HepG2 (cell line): ENCODE measurements around the gene FGGY. TPM values are rescaled to one million over a fixed set of nuclear protein-coding genes. Genes with fewer than 3 reads are reported as not detected.

Experiments
- CC2D1A ChIP-seq: sonication (generic); formaldehyde crosslinking; IDR thresholded peaks from 2 replicates; pipeline ENCODE4 v1.8.1; 2023; ENCODE audit warnings: mild to moderate bottlenecking, missing genetic modification reagents
- FOXK2 ChIP-seq: fragments of 450-650 bp; IDR thresholded peaks from 2 replicates; pipeline ENCODE4 v1.6.1; 2016
- HDAC2 ChIP-seq: sonication (generic); formaldehyde crosslinking; IDR thresholded peaks from 2 replicates; pipeline ENCODE4 v1.4.0; 2020; ENCODE audit warnings: missing genetic modification reagents
- KMT2B ChIP-seq: IDR thresholded peaks from 2 replicates; pipeline ENCODE4 v1.6.1; 2016; ENCODE audit warnings: missing genetic modification reagents, missing compliant biosample characterization
- NR1H2 ChIP-seq: sonication (generic); formaldehyde crosslinking; IDR thresholded peaks from 2 replicates; pipeline ENCODE4 v1.8.1; 2022; ENCODE audit warnings: low read depth, missing genetic modification reagents, borderline replicate concordance
- NR2F6 ChIP-seq, 2 experiments: IDR thresholded peaks; 2 replicates each; pipeline ENCODE4 v1.6.1; 2016; ENCODE audit warnings: antibody characterized with exemption in 1 of 2, mild to moderate bottlenecking in 1 of 2
- TBP ChIP-seq: sonication (generic); formaldehyde crosslinking; IDR thresholded peaks from 2 replicates; pipeline ENCODE4 v1.5.0; 2020; ENCODE audit warnings: missing genetic modification reagents
- TFE3 ChIP-seq: IDR thresholded peaks from 2 replicates; pipeline ENCODE4 v1.6.1; 2016
- ZBTB7B ChIP-seq: sonication (generic); formaldehyde crosslinking; IDR thresholded peaks from 2 replicates; pipeline ENCODE4 v1.4.0; 2020; ENCODE audit warnings: missing genetic modification reagents
- ZNF251 ChIP-seq: sonication (generic); formaldehyde crosslinking; IDR thresholded peaks from 2 replicates; pipeline ENCODE4 v1.9.0; 2021; ENCODE audit warnings: mild to moderate bottlenecking, missing genetic modification reagents
- ZNF549 ChIP-seq: sonication (generic); formaldehyde crosslinking; IDR thresholded peaks from 2 replicates; pipeline ENCODE4 v1.5.0; 2020; ENCODE audit warnings: missing genetic modification reagents
- ZNF558 ChIP-seq: sonication (generic); formaldehyde crosslinking; IDR thresholded peaks from 2 replicates; pipeline ENCODE4 v1.9.0; 2022; ENCODE audit warnings: mild to moderate bottlenecking, missing genetic modification reagents, borderline replicate concordance
- ZNF644 ChIP-seq: IDR thresholded peaks from 2 replicates; pipeline ENCODE4 v1.6.1; 2016; ENCODE audit warnings: low read depth
- ZNF772 ChIP-seq: sonication (generic); formaldehyde crosslinking; IDR thresholded peaks from 2 replicates; pipeline ENCODE4 v1.5.0; 2020; ENCODE audit warnings: mild to moderate bottlenecking, missing genetic modification reagents
- ZSCAN20 ChIP-seq: sonication (generic); formaldehyde crosslinking; IDR thresholded peaks from 2 replicates; pipeline ENCODE4 v1.4.0; 2020; ENCODE audit warnings: missing genetic modification reagents, mild to moderate bottlenecking, borderline replicate concordance
- ZSCAN30 ChIP-seq: sonication (generic); formaldehyde crosslinking; IDR thresholded peaks from 2 replicates; pipeline ENCODE4 v1.5.0; 2020; ENCODE audit warnings: mild to moderate bottlenecking, missing genetic modification reagents
- polyA plus RNA-seq, 8 experiments: library from polyadenylated mRNA; depleted of rRNA in 3 of 8; stranded (reverse) in 7 of 8; unstranded in 1 of 8; fragments of >200 nt; fragmentation: Illumina TruSeq in 4 of 8; extraction: Trizol in 4 of 8; gene quantifications; 2 replicates each; pipeline versions ENCODE4 v1.2.1 to v1.2.3, GENCODE V29; 2011 to 2016; ENCODE audit warnings: low read depth in 4 of 8, missing spikeins in 1 of 8, mixed read lengths in 1 of 8; ENCODE audit not compliant: insufficient read depth in 1 of 8
- total RNA-seq, 5 experiments: library from RNA; depleted of rRNA; stranded (reverse); fragments of >200 nt; fragmentation: Illumina TruSeq; extraction: Trizol; gene quantifications; 2 replicates each; pipeline ENCODE4 v1.2.3, GENCODE V29; 2016; ENCODE audit warnings: low read depth in 1 of 5
- TF ChIP-seq, protein P1 (sequence below): sonication (generic); formaldehyde crosslinking; IDR thresholded peaks from 2 replicates; pipeline ENCODE4 v1.5.0; 2020; ENCODE audit warnings: mild to moderate bottlenecking, missing genetic modification reagents
- TF ChIP-seq, protein P2 (sequence below): IDR thresholded peaks from 2 replicates; pipeline ENCODE4 v1.6.1; 2016; ENCODE audit warnings: mild to moderate bottlenecking, missing biosample characterization, missing genetic modification reagents
- TF ChIP-seq, protein P3 (sequence below): sonication (generic); IDR thresholded peaks from 2 replicates; pipeline ENCODE4 v1.6.1; 2016; ENCODE audit warnings: low read depth, borderline replicate concordance
- TF ChIP-seq, protein P4 (sequence below): sonication (generic); formaldehyde crosslinking; IDR thresholded peaks from 2 replicates; pipeline ENCODE4 v1.5.1; 2020; ENCODE audit warnings: missing genetic modification reagents, mild to moderate bottlenecking, borderline replicate concordance

Gene FGGY
- total and polyA plus RNA-seq, 2 of the 13 experiments (the other 11 are each of a cell fraction or from before 2014, with no cell fraction given), result 15.7 to 27.5 TPM

GRCh38 chr1:59511476-59512465 is 214.9 kb downstream of the FGGY start (continued):
- TF ChIP-seq TFE3 (CRISPR knock-in tag) (0 out of 2 replicates have a peak, but pooled peaks have one; percentile 32), ZNF558 (CRISPR knock-in tag) (no peak), ZSCAN20 (CRISPR knock-in tag) (no peak), TBP (CRISPR knock-in tag) (no peak), CC2D1A (CRISPR knock-in tag) (no peak), ZBTB7B (CRISPR knock-in tag) (peak; percentile 70; the same call in 1 of the 2 replicates), ZNF644 (CRISPR knock-in tag) (peak; percentile 75; the same call in 1 of the 2 replicates), ZSCAN30 (CRISPR knock-in tag) (no peak), FOXK2 (no peak), ZNF251 (CRISPR knock-in tag) (no peak), NR2F6 (IDR thresholded peaks at IDR 0.05) (peak; percentile 87), NR2F6 (CRISPR knock-in tag; IDR thresholded peaks at IDR 0.05) (peak; percentile 83), ZNF772 (CRISPR knock-in tag) (no peak), ZNF549 (no peak), HDAC2 (CRISPR knock-in tag) (peak; percentile 81), NR1H2 (CRISPR knock-in tag) (no peak), KMT2B (CRISPR knock-in tag) (no peak; the same call in 1 of the 2 replicates)
- TF ChIP-seq, protein P1, sequence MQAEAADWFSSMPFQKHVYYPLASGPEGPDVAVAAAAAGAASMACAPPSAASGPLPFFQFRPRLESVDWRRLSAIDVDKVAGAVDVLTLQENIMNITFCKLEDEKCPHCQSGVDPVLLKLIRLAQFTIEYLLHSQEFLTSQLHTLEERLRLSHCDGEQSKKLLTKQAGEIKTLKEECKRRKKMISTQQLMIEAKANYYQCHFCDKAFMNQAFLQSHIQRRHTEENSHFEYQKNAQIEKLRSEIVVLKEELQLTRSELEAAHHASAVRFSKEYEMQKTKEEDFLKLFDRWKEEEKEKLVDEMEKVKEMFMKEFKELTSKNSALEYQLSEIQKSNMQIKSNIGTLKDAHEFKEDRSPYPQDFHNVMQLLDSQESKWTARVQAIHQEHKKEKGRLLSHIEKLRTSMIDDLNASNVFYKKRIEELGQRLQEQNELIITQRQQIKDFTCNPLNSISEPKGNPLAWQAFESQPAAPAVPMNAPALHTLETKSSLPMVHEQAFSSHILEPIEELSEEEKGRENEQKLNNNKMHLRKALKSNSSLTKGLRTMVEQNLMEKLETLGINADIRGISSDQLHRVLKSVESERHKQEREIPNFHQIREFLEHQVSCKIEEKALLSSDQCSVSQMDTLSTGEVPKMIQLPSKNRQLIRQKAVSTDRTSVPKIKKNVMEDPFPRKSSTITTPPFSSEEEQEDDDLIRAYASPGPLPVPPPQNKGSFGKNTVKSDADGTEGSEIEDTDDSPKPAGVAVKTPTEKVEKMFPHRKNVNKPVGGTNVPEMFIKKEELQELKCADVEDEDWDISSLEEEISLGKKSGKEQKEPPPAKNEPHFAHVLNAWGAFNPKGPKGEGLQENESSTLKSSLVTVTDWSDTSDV (CRISPR knock-in tag), result no peak
- TF ChIP-seq, protein P2, sequence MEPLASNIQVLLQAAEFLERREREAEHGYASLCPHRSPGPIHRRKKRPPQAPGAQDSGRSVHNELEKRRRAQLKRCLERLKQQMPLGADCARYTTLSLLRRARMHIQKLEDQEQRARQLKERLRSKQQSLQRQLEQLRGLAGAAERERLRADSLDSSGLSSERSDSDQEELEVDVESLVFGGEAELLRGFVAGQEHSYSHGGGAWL (CRISPR knock-in tag), result no peak
- TF ChIP-seq, protein P3, sequence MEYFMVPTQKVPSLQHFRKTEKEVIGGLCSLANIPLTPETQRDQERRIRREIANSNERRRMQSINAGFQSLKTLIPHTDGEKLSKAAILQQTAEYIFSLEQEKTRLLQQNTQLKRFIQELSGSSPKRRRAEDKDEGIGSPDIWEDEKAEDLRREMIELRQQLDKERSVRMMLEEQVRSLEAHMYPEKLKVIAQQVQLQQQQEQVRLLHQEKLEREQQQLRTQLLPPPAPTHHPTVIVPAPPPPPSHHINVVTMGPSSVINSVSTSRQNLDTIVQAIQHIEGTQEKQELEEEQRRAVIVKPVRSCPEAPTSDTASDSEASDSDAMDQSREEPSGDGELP, result peak; percentile 44
- TF ChIP-seq, protein P4, sequence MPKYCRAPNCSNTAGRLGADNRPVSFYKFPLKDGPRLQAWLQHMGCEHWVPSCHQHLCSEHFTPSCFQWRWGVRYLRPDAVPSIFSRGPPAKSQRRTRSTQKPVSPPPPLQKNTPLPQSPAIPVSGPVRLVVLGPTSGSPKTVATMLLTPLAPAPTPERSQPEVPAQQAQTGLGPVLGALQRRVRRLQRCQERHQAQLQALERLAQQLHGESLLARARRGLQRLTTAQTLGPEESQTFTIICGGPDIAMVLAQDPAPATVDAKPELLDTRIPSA, result no peak
